Retinal pigment epithelial cell (primary cell): Measurements from ENCODE around the gene ROR2.
A peak's percentile ranks its signal among the peaks of the same experiment; 100 is the strongest.
"Not testable (repeated sequence)": the region's sequence is repeated elsewhere in the genome, so short reads cannot be mapped to it uniquely, and the experiment has no call there.

Experiments used
- DNase-seq: peaks from one replicate; pipeline ENCODE4 v3.0.0-alpha.2; 2010; ENCODE audit warnings: low read depth
- H3K4me3 ChIP-seq: 2 replicates; pipeline ENCODE4 v1.5.1; 2011; ENCODE audit warnings: mild to moderate bottlenecking, low read length, control low read depth, moderate library complexity
- TF ChIP-seq, protein P1 (sequence below): conservative IDR thresholded peaks from 2 replicates; pipeline ENCODE4 v1.5.1; 2011; ENCODE audit warnings: low read depth, low read length, control low read depth, inconsistent platforms

The ROR2 gene

DNA sequence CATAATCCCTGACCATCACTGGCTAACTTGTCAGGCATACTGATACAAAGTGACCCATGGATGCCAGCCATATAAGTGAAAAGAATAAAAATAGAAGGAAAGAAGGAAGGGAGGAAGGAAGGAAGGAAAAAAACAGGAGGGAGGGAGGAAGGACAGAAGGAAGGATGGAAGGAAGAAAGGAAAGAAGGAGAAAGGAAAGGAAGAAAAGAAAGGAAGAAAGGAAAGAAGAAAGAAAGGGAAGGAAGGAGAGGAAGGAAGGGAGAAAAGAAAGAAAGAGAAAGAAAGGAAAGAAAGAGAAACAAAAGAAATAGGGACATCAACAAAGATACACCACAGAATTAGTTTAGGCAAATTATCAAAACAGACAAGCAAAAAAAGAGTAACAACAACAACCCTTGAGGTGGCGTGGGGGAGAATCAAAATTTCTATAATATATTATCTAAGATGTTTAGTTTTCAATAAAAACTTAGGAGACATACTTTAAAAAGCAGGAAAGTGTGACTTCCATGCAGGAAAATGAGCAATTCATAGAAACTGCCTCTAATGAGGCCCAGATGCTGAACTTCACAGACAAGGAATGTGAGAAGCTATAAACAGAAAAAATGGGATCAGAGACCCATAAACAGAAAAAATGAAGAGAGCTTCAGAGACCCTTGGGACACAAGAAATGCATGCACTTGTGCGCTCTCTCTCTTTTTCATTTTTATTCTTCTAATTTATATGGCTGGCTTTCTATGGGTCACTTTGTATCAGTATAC lies 430.3 kb downstream of the ROR2 start:
- TF ChIP-seq, protein P1, sequence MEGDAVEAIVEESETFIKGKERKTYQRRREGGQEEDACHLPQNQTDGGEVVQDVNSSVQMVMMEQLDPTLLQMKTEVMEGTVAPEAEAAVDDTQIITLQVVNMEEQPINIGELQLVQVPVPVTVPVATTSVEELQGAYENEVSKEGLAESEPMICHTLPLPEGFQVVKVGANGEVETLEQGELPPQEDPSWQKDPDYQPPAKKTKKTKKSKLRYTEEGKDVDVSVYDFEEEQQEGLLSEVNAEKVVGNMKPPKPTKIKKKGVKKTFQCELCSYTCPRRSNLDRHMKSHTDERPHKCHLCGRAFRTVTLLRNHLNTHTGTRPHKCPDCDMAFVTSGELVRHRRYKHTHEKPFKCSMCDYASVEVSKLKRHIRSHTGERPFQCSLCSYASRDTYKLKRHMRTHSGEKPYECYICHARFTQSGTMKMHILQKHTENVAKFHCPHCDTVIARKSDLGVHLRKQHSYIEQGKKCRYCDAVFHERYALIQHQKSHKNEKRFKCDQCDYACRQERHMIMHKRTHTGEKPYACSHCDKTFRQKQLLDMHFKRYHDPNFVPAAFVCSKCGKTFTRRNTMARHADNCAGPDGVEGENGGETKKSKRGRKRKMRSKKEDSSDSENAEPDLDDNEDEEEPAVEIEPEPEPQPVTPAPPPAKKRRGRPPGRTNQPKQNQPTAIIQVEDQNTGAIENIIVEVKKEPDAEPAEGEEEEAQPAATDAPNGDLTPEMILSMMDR, result no peak
- H3K4me3 ChIP-seq, result no peak overlapping the region
- no peak for DNase-seq

DNA sequence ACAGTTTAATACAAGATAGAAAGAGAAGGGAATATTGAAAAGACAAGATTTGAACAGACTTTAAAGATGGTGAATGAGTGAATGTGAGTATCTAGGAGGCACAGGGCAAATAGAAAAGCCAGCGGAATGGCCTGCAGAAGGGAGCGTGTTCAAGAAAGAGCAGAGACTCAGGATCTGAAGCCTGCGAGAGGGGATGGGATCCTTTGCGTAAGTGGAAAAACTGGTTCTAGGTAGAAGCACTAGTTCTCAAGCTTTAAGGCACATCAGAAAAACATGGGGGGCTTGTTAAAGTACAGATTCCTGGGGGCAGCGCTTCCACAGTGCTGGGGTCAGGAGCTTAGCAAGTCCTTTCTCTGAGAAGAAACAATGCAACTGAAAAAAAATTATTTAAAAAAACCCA lies 431.6 kb downstream of the ROR2 start:
- TF ChIP-seq, protein P1, result no peak
- no peak for DNase-seq
- H3K4me3 ChIP-seq, result no peak overlapping the region

DNA sequence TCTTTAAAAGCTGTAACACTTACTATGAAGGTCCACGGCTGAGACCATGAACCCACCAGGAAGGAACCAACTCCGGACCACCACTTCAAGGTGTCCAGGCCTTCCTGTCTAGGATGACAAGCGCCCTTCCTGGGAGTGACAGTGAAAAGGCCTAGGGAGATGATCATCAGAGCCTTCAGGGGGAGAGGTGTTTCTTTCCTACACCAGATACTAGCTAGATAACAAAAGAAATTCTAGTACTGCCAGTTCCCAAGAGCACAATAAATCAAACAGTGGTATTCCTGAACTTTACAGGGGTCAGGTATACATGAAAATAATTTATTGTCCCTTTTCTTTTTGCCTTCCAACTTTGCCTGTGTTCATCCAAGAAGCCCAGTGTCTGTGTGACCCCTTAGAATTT lies 432.2 kb downstream of the ROR2 start:
- no peak for DNase-seq
- H3K4me3 ChIP-seq, result no peak overlapping the region
- TF ChIP-seq, protein P1, result no peak

DNA sequence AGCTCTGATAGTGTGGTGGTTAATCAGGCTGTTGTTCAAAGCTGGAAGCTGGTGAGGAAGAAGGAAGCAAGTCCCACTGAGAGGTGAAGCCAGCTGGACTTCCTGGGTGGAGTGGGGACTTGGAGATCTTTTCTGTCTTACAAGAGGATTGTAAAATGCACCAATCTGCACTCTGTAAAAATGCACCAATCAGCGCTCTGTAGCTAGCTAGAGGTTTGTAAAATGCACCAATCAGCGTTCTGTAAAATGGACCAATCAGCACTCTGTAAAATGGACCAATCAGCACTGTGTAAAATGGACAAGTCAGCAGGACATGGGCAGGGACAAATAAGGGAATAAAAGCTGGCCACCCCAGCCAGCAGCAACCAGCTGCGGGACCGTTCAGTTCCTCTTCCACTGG lies 432.7 kb downstream of the ROR2 start:
- H3K4me3 ChIP-seq, DNase-seq: not testable (repeated sequence)

DNA sequence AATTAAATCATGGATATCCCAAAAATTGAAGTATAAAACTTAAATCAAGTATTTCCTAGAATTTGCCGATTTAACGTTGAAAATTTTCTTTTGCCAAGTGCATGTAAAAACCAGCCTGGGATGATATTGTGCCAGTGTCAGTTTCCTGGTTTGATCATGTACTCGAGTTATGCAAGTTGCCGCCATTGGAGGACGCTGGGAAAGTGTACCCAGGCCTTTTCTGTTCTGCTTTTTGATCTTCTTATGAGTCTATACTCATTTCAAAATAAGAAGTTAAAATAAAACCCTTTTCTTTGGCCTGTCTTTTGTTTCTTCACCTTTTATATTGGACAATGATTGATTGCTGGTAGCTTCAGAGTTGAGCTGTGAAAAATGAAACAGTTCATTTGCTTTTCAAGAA lies 433.3 kb downstream of the ROR2 start:
- DNase-seq, result no peak
- TF ChIP-seq, protein P1, result no peak
- H3K4me3 ChIP-seq, result no peak overlapping the region

DNA sequence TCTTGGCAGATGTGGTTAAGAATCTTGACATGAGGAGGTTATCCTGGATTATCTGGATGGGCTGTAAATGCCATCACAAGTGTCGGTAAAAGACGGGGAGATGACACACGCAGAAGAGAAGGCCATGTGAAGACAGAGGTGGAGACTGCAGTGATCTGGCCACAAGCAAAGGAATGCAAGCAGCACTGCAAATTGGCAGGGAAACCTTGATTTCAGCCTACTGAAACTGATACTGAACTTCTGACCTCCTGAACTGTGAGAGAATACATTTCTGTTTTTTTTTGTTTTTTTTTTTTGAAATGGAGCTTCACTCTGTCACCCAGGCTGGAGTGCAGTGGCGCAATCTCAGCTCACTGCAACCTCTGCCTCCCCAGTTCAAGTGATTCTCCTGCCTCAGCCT lies 433.9 kb downstream of the ROR2 start:
- no peak overlapping the region for H3K4me3 ChIP-seq
- DNase-seq, result no peak
- TF ChIP-seq, protein P1, result no peak

DNA sequence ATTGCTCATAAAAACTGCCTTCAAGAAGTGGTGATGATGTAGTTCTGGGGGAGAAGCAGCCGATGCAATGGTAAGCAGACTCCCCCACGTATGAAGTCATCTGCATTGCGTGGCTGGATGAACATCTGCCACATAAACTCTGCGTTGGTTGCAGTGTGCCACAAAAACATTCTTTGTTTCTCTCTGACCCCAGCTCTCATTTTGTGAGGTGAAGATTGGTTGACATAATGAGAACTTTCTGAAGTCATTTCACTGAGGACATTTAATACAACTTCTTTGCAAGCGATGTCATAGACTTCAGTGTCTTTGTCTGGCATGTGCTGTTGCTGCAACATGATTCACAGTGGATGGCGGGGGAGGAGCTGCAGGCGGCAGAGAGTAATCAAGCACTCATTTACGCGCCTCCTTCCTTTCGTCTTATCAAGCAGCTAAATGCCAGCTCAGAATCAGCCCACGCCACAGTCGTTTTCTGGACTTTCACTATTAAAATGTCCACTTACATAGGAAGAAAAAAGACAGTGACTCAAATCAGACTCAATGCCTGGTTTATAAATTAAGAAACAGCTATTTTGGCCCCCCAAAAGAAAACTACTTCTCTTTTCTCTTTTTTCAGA lies 434.8 kb downstream of the ROR2 start:
- DNase-seq, result peak; percentile 28
- no peak overlapping the region for H3K4me3 ChIP-seq
- TF ChIP-seq, protein P1, result no peak
